HG03159 (cell line): ENCODE results near the gene TLE2.

Experiments
- ATAC-seq: cut with Tn5 transposase; IDR thresholded peaks from one replicate; pipeline ENCODE4 v1.9.1; 2021; ENCODE audit warnings: mild to moderate bottlenecking, moderate library complexity; ENCODE audit not compliant: unreplicated experiment

TLE2 gene

DNA sequence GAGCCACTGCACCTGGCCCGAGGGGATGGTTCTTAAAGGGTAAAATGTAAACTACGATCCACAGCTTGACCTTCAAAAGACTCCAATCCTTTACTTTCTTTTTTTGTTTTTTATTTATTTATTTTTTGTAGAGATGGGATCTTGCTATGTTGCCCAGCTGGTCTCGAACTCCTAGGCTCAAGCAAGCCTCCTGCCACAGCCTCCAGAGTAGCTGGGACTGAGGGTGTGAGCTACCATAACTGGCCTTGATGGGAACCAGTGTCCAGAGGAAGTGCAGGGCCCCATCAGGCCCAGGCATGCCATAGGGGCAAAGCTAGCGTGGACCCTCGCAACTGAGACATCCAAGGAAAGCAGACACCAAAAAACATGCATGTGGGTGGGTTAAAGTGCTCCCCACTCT is 66.0 kb downstream of the TLE2 start:
- ATAC-seq = no peak

DNA sequence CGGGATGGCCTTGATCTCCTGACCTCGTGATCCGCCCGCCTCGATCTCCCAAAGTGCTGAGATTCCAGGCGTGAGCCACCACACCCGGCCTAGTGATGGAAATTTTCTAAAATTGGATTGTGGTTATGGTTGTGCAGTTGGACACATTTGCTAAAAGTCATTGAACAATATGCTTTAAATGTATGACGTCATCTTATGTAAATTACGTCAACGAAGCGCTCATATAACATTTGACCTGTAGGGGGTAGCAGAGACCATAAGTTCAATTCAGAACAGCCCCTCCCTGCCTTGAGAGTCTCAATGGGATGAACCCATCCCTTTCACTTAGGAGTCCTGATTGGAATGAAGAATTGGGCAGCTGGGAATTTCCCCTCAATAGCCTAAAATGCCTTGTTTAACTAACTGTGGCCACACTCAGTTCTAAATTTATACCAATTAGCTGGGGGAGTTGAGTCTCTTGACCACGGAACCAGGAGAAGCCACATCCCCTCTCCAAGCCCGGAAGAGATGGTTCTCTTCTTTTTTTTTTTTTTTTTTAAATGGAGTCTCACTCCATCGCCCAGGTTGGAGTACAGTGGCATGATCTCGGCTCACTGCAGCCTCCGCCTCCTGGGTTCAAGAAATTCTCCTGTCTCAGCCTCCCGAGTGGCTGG is 66.9 kb downstream of the TLE2 start:
- no peak for ATAC-seq

- ATAC-seq = no peak
Observed at GRCh38 chr19:2960120-2960519, 69.0 kb downstream of the TLE2 start.

DNA sequence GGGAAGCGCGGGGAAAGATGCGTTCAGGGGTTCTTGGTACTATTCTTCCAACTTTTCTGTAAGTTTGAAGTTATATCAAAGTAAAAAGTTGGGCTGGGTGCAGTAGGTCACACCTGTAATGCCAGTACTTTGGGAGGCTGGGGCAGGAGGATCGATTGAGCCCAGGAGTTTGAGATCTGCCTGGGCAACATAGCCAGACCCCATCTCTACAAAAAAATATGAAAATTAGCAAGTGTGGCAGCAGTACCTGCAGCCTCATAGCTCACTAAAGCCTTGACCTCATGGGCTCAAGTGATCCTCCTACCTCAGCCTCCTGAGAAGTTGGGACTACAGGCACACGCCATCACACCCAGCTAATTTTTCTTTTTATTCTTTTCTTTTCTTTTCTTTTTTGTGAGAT is 71.9 kb downstream of the TLE2 start:
- ATAC-seq = no peak

DNA sequence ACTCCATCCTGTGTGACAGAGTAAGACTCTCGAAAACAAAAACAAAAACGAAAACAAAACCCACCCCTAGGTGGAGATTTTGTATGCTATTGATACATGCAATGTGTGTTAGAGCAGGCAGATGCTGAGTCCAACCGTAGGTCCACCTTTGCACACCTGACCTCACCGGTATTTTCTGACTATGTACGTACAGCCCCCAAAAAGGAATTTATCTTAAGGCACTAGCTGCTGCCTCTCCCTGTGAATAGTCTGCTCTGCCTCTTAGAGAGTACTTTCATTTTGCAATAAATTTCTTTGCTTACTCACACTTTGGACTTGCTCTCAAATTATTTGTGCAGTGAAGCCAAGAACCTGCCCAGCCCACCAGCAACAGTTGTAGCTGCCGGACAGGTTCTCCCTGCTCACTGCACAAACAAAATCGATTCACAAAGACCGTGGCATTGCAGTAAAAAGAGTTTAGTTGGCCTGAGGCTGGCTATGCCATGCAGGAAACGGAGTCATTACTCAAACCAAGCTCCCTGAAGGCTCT is 76.1 kb downstream of the TLE2 start:
- no peak for ATAC-seq

- peak; percentile 92 for ATAC-seq
Observed at GRCh38 chr19:2950286-2951124, 78.6 kb downstream of the TLE2 start.

DNA sequence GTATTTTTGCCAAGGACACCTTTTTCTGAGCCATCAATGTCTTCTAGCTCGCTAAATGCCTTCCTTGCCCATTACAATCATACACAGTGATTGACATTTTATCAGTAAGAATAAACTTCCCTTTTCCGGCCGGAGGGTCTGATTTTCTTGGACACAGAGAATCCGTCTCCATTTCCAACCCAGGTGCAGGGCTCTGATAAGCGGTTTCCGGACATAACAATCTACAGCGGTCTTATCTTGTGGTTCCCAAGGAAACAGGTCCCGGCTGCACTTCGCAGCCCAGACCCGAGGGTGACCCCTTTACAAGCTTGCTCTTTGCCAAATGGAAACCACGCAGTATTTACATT is 79.2 kb downstream of the TLE2 start:
- ATAC-seq = peak; percentile 10
